CD14-positive monocyte (primary cell): ENCODE data around the gene HECW1. TPM values are rescaled to one million over a fixed set of nuclear protein-coding genes. Genes with fewer than 3 reads are reported as not detected.

Experiments
- DNase-seq, 3 donors: peaks; one replicate each; pipeline ENCODE4 v3.0.0-alpha.2; 2011 to 2022
- H2AFZ ChIP-seq: 2 replicates; pipeline ENCODE4 v1.6.0; 2012; ENCODE audit warnings: mild to moderate bottlenecking, low read depth, low read length, inconsistent platforms; ENCODE audit not compliant: insufficient read depth, poor library complexity, severe bottlenecking
- H3K27ac ChIP-seq, 2 donors: 1 replicate in 1 of 2; 2 replicates in 1 of 2; pipeline ENCODE4 v1.5.1; 2012 to 2013; ENCODE audit warnings: low read length in 2 of 2, control low read depth in 1 of 2, inconsistent platforms in 1 of 2, low read depth in 1 of 2, mild to moderate bottlenecking in 1 of 2
- H3K27me3 ChIP-seq, 2 donors: one replicate each; pipeline versions ENCODE4 v1.6.0 to v1.6.1; 2011 to 2013; ENCODE audit warnings: low read length in 2 of 2; ENCODE audit not compliant: control insufficient read depth in 2 of 2, insufficient read depth in 2 of 2
- H3K36me3 ChIP-seq, 2 donors: replicated peaks in 1 of 2; 1 replicate in 1 of 2; 2 replicates in 1 of 2; pipeline versions ENCODE4 v1.5.1 to v1.6.1; 2012 to 2013; ENCODE audit warnings: low read length in 2 of 2, control low read depth in 1 of 2, inconsistent platforms in 1 of 2, mild to moderate bottlenecking in 1 of 2; ENCODE audit not compliant: insufficient read depth in 2 of 2, control insufficient read depth in 1 of 2
- H3K4me1 ChIP-seq, 2 donors: 1 replicate in 1 of 2; 2 replicates in 1 of 2; pipeline versions ENCODE4 v1.5.1 to v1.6.1; 2012 to 2013; ENCODE audit warnings: low read length in 2 of 2, control low read depth in 1 of 2, inconsistent platforms in 1 of 2, mild to moderate bottlenecking in 1 of 2, moderate library complexity in 1 of 2; ENCODE audit not compliant: insufficient read depth in 2 of 2, control insufficient read depth in 1 of 2
- H3K4me2 ChIP-seq: replicated peaks from 2 replicates; pipeline ENCODE3; 2012; ENCODE audit warnings: low read length, moderate library complexity, mild to moderate bottlenecking; ENCODE audit not compliant: poor library complexity, severe bottlenecking; ENCODE audit errors: extremely low read depth
- H3K4me3 ChIP-seq, 3 experiments: fragments of 200-600 bp in 1 of 3; sonication (generic) in 1 of 3; replicated peaks in 1 of 3; 1 replicate in 2 of 3; 2 replicates in 1 of 3; pipeline ENCODE4 v1.5.1; 2011 to 2013; ENCODE audit warnings: low read length in 3 of 3, mild to moderate bottlenecking in 3 of 3, control low read depth in 2 of 3, low read depth in 2 of 3, inconsistent platforms in 1 of 3, moderate library complexity in 1 of 3
- H3K79me2 ChIP-seq: 2 replicates; pipeline ENCODE4 v1.6.0; 2012; ENCODE audit warnings: mild to moderate bottlenecking, control low read depth, inconsistent platforms, low read length, moderate library complexity; ENCODE audit not compliant: insufficient read depth
- H3K9ac ChIP-seq: 2 replicates; pipeline ENCODE4 v1.6.0; 2017; ENCODE audit warnings: low read length, mild to moderate bottlenecking; ENCODE audit not compliant: insufficient read depth, poor library complexity, severe bottlenecking
- H3K9me3 ChIP-seq, 2 donors: replicated peaks in 1 of 2; 1 replicate in 1 of 2; 2 replicates in 1 of 2; pipeline versions ENCODE4 v1.5.1 to v1.6.1; 2012 to 2013; ENCODE audit warnings: low read length in 2 of 2, control low read depth in 1 of 2; ENCODE audit not compliant: control insufficient read depth in 1 of 2, insufficient read depth in 1 of 2
- H4K20me1 ChIP-seq: 2 replicates; pipeline ENCODE4 v1.6.0; 2012; ENCODE audit warnings: mild to moderate bottlenecking, low read length, control low read depth, moderate library complexity; ENCODE audit not compliant: insufficient read depth
- H3K27ac Mint-ChIP-seq, 7 donors: one replicate each; pipeline ENCODE4 v1.8.0; 2020; ENCODE audit warnings: mild to moderate bottlenecking in 7 of 7, mixed read lengths in 7 of 7, moderate library complexity in 6 of 7, inconsistent platforms in 2 of 7
- H3K27me3 Mint-ChIP-seq, 3 donors: one replicate each; pipeline ENCODE4 v1.8.0; 2021 to 2022; ENCODE audit warnings: low read depth in 3 of 3, mild to moderate bottlenecking in 3 of 3, mixed read lengths in 3 of 3, moderate library complexity in 3 of 3, inconsistent platforms in 1 of 3
- H3K36me3 Mint-ChIP-seq, 2 donors: one replicate each; pipeline ENCODE4 v1.8.0; 2020; ENCODE audit warnings: mixed read lengths in 2 of 2, inconsistent platforms in 1 of 2, mild to moderate bottlenecking in 1 of 2
- H3K4me1 Mint-ChIP-seq: one replicate; pipeline ENCODE4 v1.8.0; 2020; ENCODE audit warnings: mild to moderate bottlenecking, mixed read lengths
- H3K4me3 Mint-ChIP-seq, 2 donors: one replicate each; pipeline ENCODE4 v1.8.0; 2020; ENCODE audit warnings: mild to moderate bottlenecking in 2 of 2, mixed read lengths in 2 of 2, moderate library complexity in 1 of 2
- H3K9me3 Mint-ChIP-seq, 7 donors: one replicate each; pipeline ENCODE4 v1.8.0; 2020 to 2022; ENCODE audit warnings: mixed read lengths in 7 of 7, mild to moderate bottlenecking in 6 of 7, moderate library complexity in 6 of 7, inconsistent platforms in 2 of 7
- WGBS: methylation state at CpG from one replicate; pipeline ENCODE4 v1.1.5; 2013; ENCODE audit warnings: missing lambda C conversion rate; ENCODE audit not compliant: insufficient coverage; 5-methylcytosine and 5-hydroxymethylcytosine counted together
- intact Hi-C, 2 donors: fragments of 100-400 bp; cut with micrococcal nuclease; formaldehyde crosslinking; loops; one replicate each; pipeline versions ENCODE4 v1.15.0 to v1.15.1; 2023
- polyA plus RNA-seq, 3 donors: library from polyadenylated mRNA; depleted of rRNA in 1 of 3; unstranded in 2 of 3; stranded (reverse) in 1 of 3; fragments of 300-500 nt in 2 of 3; fragments of >200 nt in 1 of 3; fragmentation: Illumina TruSeq in 2 of 3; gene quantifications; 1 replicate in 2 of 3; 2 replicates in 1 of 3; pipeline ENCODE4 v1.2.3, GENCODE V29; 2012 to 2021
- TF ChIP-seq, protein P1 (sequence below): fragments of 200-600 bp; IDR thresholded peaks from one replicate; pipeline ENCODE4 v1.8.0; 2022; ENCODE audit warnings: antibody characterized with exemption, mild to moderate bottlenecking

HECW1 gene
- polyA plus RNA-seq, 3 donors = not detected

DNA sequence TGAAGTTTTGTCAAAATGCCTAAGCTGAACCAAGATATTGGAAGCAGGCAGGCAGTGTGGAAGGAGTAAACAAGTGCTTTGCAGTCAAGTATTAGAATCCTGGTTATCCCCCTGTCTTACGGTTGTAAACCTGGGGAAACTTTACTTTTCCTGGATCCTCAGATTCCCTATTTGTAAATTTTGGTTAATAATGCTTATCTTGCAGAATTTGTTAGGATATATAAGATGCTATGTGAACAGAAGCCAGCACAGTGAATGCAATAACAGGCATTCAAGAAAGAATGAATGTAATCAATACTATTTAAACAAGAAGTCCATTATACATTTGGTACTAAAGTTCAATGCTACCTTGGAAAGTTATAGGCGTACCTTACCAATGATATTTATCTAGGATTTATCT is 378.7 kb downstream of the HECW1 start:
- Histone ChIP-seq H3K9me3 (no peaks in the 10 kb centered on the region), H3K79me2 (no peaks in the 10 kb centered on the region), H3K4me1 (no peaks in the 10 kb centered on the region), H3K4me2 (no peak overlapping the region), H3K9ac (no peak overlapping the region), H3K4me3 (no peak overlapping the region), H3K36me3 (no peaks in the 10 kb centered on the region), H3K27me3 (no peaks in the 10 kb centered on the region), H3K27ac (no peak overlapping the region), H2AFZ (no peak overlapping the region), H4K20me1 (no peaks in the 10 kb centered on the region)
- no CpG with 5 or more reads among the region's 2 CpGs for WGBS
- Mint-ChIP-seq H3K27ac (no peak overlapping the region), H3K27me3 (peaks cover 5 to 22% (median 9%) of the 10 kb centered on the region in 3 donors), H3K36me3 (no peaks in the 10 kb centered on the region), H3K4me3 (no peak overlapping the region), H3K4me1 (no peaks in the 10 kb centered on the region), H3K9me3 (peaks cover 0 to 2% (median 0%) of the 10 kb centered on the region in 7 donors)
- no peak for DNase-seq
- intact Hi-C loops = no loop called here
- TF ChIP-seq, protein P1, sequence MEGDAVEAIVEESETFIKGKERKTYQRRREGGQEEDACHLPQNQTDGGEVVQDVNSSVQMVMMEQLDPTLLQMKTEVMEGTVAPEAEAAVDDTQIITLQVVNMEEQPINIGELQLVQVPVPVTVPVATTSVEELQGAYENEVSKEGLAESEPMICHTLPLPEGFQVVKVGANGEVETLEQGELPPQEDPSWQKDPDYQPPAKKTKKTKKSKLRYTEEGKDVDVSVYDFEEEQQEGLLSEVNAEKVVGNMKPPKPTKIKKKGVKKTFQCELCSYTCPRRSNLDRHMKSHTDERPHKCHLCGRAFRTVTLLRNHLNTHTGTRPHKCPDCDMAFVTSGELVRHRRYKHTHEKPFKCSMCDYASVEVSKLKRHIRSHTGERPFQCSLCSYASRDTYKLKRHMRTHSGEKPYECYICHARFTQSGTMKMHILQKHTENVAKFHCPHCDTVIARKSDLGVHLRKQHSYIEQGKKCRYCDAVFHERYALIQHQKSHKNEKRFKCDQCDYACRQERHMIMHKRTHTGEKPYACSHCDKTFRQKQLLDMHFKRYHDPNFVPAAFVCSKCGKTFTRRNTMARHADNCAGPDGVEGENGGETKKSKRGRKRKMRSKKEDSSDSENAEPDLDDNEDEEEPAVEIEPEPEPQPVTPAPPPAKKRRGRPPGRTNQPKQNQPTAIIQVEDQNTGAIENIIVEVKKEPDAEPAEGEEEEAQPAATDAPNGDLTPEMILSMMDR = no peak

DNA sequence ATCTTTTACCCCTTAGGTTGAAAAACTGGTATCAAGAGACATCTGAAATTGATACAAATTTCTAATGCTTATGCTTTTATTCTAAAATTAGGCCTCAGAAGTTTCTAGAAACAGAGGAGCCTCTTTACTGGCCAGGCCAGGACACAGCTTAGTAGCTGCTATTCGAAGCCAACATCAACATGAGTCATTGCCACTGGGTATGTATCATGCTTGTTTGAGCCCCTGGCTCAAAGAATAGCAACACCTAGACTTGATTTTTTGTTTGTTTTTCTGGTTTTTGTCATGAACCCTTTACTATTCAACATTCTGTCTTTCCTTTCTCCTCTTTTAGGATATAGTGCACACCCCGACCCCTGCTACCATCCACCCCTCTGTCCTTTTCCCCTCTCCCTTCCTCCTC is 379.5 kb downstream of the HECW1 start:
- H2AFZ ChIP-seq = no peak overlapping the region
- peaks cover 0 to 2% of the 10 kb centered on the region in 2 donors for H3K27me3 ChIP-seq
- H3K4me1 Mint-ChIP-seq = no peaks in the 10 kb centered on the region
- intact Hi-C loops = no loop called here
- H3K36me3 Mint-ChIP-seq = no peaks in the 10 kb centered on the region
- no peak overlapping the region for H3K4me3 Mint-ChIP-seq
- no peaks in the 10 kb centered on the region for H3K36me3 ChIP-seq
- no peak overlapping the region for H3K4me2 ChIP-seq
- H3K27me3 Mint-ChIP-seq = peaks cover 6 to 22% (median 11%) of the 10 kb centered on the region in 3 donors
- DNase-seq = no peak
- TF ChIP-seq, protein P1 = no peak
- peaks cover 0 to 2% (median under 1%) of the 10 kb centered on the region in 7 donors for H3K9me3 Mint-ChIP-seq
- 95% methylated on average over 2 of the region's 2 CpGs for WGBS
- no peaks in the 10 kb centered on the region for H3K9me3 ChIP-seq
- no peak overlapping the region for H3K27ac Mint-ChIP-seq
- no peaks in the 10 kb centered on the region for H4K20me1 ChIP-seq
- H3K4me3 ChIP-seq = no peak overlapping the region
- no peak overlapping the region for H3K9ac ChIP-seq
- H3K79me2 ChIP-seq = no peaks in the 10 kb centered on the region
- H3K27ac ChIP-seq = no peak overlapping the region
- no peaks in the 10 kb centered on the region for H3K4me1 ChIP-seq
